ENCODE measurements around the gene OSBPL2. TPM values are rescaled to one million over a fixed set of nuclear protein-coding genes. Genes with fewer than 3 reads are reported as not detected.

Gene OSBPL2
- total RNA-seq, 4 donors from 2014 or later = 48.4 to 65.1 (median 55.8) TPM

DNA sequence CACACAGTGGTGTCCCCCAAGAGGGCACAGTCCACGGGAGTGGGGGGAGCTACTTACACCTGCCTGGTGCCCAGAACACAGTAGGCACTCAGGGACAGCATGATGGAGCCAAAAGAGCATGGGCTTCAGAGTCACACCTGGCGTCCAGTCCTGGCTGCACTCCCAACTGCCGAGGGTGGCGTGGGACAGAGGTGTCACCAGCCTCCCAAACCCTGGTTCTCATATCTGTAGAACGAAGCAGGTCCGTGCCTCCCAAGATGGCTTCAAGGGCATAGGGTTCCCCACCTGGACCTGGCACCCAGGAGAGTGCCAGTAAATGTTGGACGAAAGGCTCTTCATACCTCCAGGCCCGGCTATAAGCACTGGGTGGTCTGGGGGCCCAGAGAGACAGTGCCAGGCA lies 27.1 kb upstream of the OSBPL2 start:
- Histone ChIP-seq H3K4me1 (no peaks in the 10 kb centered on the region), H3K27ac (no peak overlapping the region), H3K36me3 (no peaks in the 10 kb centered on the region), H3K27me3 (peaks cover 0 to 71% (median 2%) of the 10 kb centered on the region in 4 donors), H3K9me3 (no peaks in the 10 kb centered on the region), H3K4me3 (no peak overlapping the region)
- no peak for DNase-seq
- WGBS, 2 donors = 100% methylated on average over 1 of the region's 8 CpGs; no CpG with 5 or more reads in 1 of the 2 donors
- intact Hi-C loops (cut with DNase I) = no loop called here
- TF ChIP-seq POLR2A (IDR thresholded peaks at IDR 0.05) = no peak
- TF ChIP-seq, protein P1, sequence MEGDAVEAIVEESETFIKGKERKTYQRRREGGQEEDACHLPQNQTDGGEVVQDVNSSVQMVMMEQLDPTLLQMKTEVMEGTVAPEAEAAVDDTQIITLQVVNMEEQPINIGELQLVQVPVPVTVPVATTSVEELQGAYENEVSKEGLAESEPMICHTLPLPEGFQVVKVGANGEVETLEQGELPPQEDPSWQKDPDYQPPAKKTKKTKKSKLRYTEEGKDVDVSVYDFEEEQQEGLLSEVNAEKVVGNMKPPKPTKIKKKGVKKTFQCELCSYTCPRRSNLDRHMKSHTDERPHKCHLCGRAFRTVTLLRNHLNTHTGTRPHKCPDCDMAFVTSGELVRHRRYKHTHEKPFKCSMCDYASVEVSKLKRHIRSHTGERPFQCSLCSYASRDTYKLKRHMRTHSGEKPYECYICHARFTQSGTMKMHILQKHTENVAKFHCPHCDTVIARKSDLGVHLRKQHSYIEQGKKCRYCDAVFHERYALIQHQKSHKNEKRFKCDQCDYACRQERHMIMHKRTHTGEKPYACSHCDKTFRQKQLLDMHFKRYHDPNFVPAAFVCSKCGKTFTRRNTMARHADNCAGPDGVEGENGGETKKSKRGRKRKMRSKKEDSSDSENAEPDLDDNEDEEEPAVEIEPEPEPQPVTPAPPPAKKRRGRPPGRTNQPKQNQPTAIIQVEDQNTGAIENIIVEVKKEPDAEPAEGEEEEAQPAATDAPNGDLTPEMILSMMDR (IDR thresholded peaks at IDR 0.05) = no peak

DNA sequence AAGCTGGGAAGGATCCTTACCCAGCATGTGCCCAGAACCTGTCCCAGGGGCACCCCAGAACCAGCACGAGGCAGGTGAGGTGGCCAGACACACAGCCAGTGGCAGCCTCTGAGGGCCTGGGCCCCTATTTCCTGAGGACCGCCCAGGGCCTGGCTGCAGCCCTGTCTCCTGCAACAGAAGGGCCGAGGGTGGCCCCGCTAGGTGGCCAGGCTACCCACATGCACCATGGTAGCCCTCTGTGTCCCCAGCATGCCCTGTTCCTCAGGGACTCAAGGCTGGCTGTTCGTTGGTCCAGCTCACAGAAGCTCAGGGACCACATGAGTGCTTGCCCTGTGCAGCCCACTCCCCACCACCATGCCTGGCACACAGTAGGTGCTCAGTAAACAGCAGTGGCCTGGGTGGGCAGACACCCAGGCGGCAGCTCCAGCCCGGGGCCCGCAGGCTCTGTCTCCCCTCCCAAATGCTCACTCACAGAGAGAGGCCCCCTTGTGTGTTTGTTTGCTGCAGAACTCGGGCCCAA lies 26.5 kb upstream of the OSBPL2 start:
- no peak for TF ChIP-seq POLR2A (IDR thresholded peaks at IDR 0.05)
- TF ChIP-seq, protein P1 (IDR thresholded peaks at IDR 0.05) = no peak
- no peak for DNase-seq
- Histone ChIP-seq H3K4me3 (no peak overlapping the region), H3K4me1 (no peaks in the 10 kb centered on the region), H3K27me3 (peaks cover 0 to 77% (median 5%) of the 10 kb centered on the region in 4 donors), H3K27ac (no peak overlapping the region), H3K9me3 (no peaks in the 10 kb centered on the region), H3K36me3 (no peaks in the 10 kb centered on the region)
- intact Hi-C loops (cut with DNase I) = no loop called here
- 35% methylated on average over 5 of the region's 9 CpGs; no CpG with 5 or more reads in 1 of the 2 donors for WGBS, 2 donors

DNA sequence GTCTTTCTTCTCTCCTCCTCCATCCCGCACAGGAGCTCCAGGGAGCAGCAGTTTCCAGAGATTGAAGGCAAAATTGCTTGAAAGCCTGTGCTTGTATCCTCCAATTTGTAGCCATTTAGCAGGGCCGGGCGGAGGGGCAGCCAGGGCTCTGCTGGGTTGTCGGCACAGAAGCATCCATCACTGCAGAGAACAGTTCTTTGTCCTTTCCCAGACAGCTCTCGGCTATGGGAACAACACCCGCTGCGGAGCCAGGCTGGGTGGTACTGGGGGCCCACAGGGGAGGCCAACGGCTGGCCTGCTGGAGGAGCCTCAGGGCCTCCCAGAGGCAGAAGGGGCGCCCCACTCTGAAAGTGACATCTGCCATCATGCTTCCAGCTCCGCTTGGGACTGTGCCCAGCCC lies 26.0 kb upstream of the OSBPL2 start:
- TF ChIP-seq POLR2A (IDR thresholded peaks at IDR 0.05) = no peak
- TF ChIP-seq, protein P1 (IDR thresholded peaks at IDR 0.05) = no peak
- intact Hi-C loops (cut with DNase I) = no loop called here
- DNase-seq = no peak
- no peaks in the 10 kb centered on the region for H3K9me3 ChIP-seq
- H3K27ac ChIP-seq = no peak overlapping the region
- peaks cover 0 to 82% (median 5%) of the 10 kb centered on the region in 4 donors for H3K27me3 ChIP-seq
- 27% methylated on average over 3 of the region's 10 CpGs; no CpG with 5 or more reads in 1 of the 2 donors for WGBS, 2 donors
- no peak overlapping the region for H3K4me3 ChIP-seq
- no peaks in the 10 kb centered on the region for H3K36me3 ChIP-seq
- H3K4me1 ChIP-seq = no peaks in the 10 kb centered on the region

DNA sequence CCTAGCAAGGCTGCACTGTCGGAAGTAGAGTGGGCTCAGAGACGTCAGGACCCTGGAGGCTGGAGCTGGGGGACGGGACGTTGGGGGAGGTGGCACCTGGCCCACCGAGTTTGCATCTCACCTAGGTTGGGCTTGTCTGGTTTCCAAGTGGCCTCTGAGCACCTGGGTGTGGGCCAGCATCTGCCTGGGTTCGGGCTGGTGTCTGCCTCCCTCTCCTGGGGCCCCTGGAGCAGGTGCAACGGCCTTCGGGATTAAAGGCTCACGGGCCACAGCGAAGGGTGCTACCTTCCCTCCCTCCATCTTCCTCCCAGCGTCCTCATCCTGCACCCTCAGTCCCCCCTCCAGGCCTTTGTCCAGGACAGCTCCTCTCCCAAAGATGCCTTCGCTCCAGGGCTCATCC lies 24.3 kb upstream of the OSBPL2 start:
- Histone ChIP-seq H3K27ac (no peak overlapping the region), H3K27me3 (peaks cover 7 to 91% (median 13%) of the 10 kb centered on the region in 4 donors), H3K4me1 (peaks cover 0 to 3% (median under 1%) of the 10 kb centered on the region in 3 donors), H3K36me3 (no peaks in the 10 kb centered on the region), H3K4me3 (no peak overlapping the region), H3K9me3 (no peaks in the 10 kb centered on the region)
- TF ChIP-seq, protein P1 (IDR thresholded peaks at IDR 0.05) = no peak
- TF ChIP-seq POLR2A (IDR thresholded peaks at IDR 0.05) = no peak
- DNase-seq = no peak
- 41 to 46% methylated on average over 7 to 8 of the region's 12 CpGs for WGBS, 2 donors
- intact Hi-C loops (cut with DNase I) = no loop called here

DNA sequence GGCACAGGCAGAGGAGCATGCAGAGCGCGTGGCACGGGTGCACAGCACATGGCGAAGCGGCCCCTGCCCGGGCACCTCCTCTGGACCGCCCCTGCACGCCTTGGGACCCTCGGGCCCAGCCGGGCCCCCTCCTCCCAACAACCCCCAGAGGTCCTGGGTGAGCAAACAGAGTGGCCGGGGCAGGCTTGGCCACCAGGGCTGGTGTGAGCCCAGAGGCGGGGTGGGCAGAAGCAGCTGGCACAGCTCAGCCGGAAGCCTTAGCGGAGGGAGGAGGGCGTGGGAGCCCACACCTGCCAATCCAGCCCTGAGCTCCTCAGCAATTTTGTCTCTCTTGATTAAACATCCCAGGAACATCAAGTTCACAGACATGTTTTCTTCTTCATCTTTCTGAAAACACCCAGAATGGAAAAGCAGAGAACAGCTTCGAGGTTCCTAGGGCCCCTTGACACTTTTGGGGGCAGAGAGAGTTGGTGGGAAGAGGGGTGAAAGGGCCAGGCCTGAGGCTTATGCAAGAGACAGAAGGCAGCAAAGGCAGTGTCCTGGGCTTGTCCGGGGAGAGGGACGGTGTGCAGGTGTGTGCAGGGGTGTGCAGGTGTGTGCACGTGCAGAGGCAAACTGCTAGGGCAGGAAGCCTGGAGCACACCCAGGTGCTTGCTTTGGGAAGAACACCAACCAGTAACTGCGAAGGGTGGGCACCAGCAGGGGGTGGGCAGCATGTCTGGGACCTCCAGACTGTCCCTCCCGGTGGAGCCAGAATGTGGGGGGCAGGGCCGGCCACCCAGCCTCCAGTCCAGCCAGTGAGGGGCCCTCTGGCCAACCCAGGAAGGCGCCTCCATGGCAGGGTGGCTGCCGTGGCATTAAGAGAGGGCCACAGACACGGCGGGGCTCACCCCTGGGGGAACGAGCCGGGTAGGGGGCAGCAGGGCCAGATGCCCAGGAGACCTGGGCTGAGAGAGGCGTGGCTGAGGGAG lies 23.0 kb upstream of the OSBPL2 start:
- Histone ChIP-seq H3K36me3 (no peaks in the 10 kb centered on the region), H3K9me3 (no peaks in the 10 kb centered on the region), H3K4me3 (no peak overlapping the region), H3K27me3 (peaks cover 7 to 91% (median 16%) of the 10 kb centered on the region in 4 donors), H3K4me1 (peaks cover 5 to 14% (median 12%) of the 10 kb centered on the region in 3 donors), H3K27ac (no peak overlapping the region)
- DNase-seq = no peak
- intact Hi-C loops (cut with DNase I) = no loop called here
- WGBS, 2 donors = 20 to 51% methylated on average over 2 to 8 of the region's 29 CpGs
- TF ChIP-seq, protein P1 (IDR thresholded peaks at IDR 0.05) = no peak
- TF ChIP-seq POLR2A (IDR thresholded peaks at IDR 0.05) = no peak

Data from esophagus squamous epithelium (tissue), 5 donors.